Renal pelvis (tissue), 4 donors: ENCODE measurements around the gene OPRL1. TPM values are rescaled to one million over a fixed set of nuclear protein-coding genes. Genes with fewer than 3 reads are reported as not detected.
"Not testable (repeated sequence)": the region's sequence is repeated elsewhere in the genome, so short reads cannot be mapped to it uniquely, and the experiment has no call there.

Source experiments
- DNase-seq: peaks from one replicate; pipeline ENCODE4 v3.0.0-alpha.2; 2013
- polyA plus RNA-seq, 3 donors: library from polyadenylated mRNA; unstranded; fragments of 120-200 nt; gene quantifications; one replicate each; pipeline ENCODE4 v1.2.1, GENCODE V29; 2013; ENCODE audit not compliant: insufficient read length in 3 of 3

OPRL1 gene
- polyA plus RNA-seq, 3 donors = 0.94 to 1.2 (median 1.1) TPM

GRCh38 chr20:64114356-64114971 is 34.6 kb downstream of the OPRL1 start:
- no peak for DNase-seq

- no peak for DNase-seq
Measured at GRCh38 chr20:64115171-64115911, 35.5 kb downstream of the OPRL1 start.

- no peak for DNase-seq
Measured at GRCh38 chr20:64116016-64116415, 36.1 kb downstream of the OPRL1 start.

- DNase-seq = no peak
Measured at GRCh38 chr20:64116541-64117431, 36.9 kb downstream of the OPRL1 start.

- not testable (repeated sequence) for DNase-seq
Measured at GRCh38 chr20:64117432-64117777, 37.5 kb downstream of the OPRL1 start.

- no peak for DNase-seq
Measured at GRCh38 chr20:64119301-64119680, 39.4 kb downstream of the OPRL1 start.

GRCh38 chr20:64119681-64120341 is 39.9 kb downstream of the OPRL1 start:
- no peak for DNase-seq

- no peak for DNase-seq
Measured at GRCh38 chr20:64121586-64121985, 41.7 kb downstream of the OPRL1 start.

GRCh38 chr20:64122927-64123326 is 43.0 kb downstream of the OPRL1 start:
- not testable (repeated sequence) for DNase-seq

- not testable (repeated sequence) for DNase-seq
Measured at GRCh38 chr20:64123517-64123916, 43.6 kb downstream of the OPRL1 start.

GRCh38 chr20:64129146-64129782 is 49.4 kb downstream of the OPRL1 start:
- no peak for DNase-seq

- DNase-seq = no peak
Measured at GRCh38 chr20:64130271-64130670, 50.4 kb downstream of the OPRL1 start.

- no peak for DNase-seq
Measured at GRCh38 chr20:64130876-64131275, 51.0 kb downstream of the OPRL1 start.

GRCh38 chr20:64131406-64131805 is 51.5 kb downstream of the OPRL1 start:
- DNase-seq = no peak

GRCh38 chr20:64133951-64134407 is 54.1 kb downstream of the OPRL1 start:
- no peak for DNase-seq

GRCh38 chr20:64134744-64135143 is 54.9 kb downstream of the OPRL1 start:
- DNase-seq = not testable (repeated sequence)

- DNase-seq = no peak
Measured at GRCh38 chr20:64136004-64136710, 56.3 kb downstream of the OPRL1 start.

- DNase-seq = no peak
Measured at GRCh38 chr20:64137598-64138031, 57.7 kb downstream of the OPRL1 start.

- no peak for DNase-seq
Measured at GRCh38 chr20:64138276-64138815, 58.5 kb downstream of the OPRL1 start.
